Adrenal gland (tissue), 12 donors: ENCODE measurements around the gene TJP3. TPM values are rescaled to one million over a fixed set of nuclear protein-coding genes. Genes with fewer than 3 reads are reported as not detected.

ENCODE experiments used
- DNase-seq, 7 donors: peaks; one replicate each; pipeline ENCODE4 v3.0.0-alpha.2; 2019 to 2020
- H3K27ac ChIP-seq, 5 donors: fragments of 200-600 bp; sonication (generic) in 4 of 5; 1 replicate in 3 of 5; 2 replicates in 2 of 5; pipeline versions ENCODE4 v1.5.1 to v1.8.0; 2016 to 2020; ENCODE audit warnings: mild to moderate bottlenecking in 1 of 5
- H3K27me3 ChIP-seq: fragments of 200-600 bp; 2 replicates; pipeline ENCODE4 v1.8.0; 2021
- H3K36me3 ChIP-seq, 2 donors: fragments of 200-600 bp; replicated peaks in 1 of 2; 1 replicate in 1 of 2; 2 replicates in 1 of 2; pipeline versions ENCODE4 v1.5.1 to v1.8.0; 2018 to 2022
- H3K4me1 ChIP-seq, 2 donors: fragments of 200-600 bp; replicated peaks in 1 of 2; 1 replicate in 1 of 2; 2 replicates in 1 of 2; pipeline versions ENCODE4 v1.5.1 to v1.8.0; 2018 to 2021
- H3K4me3 ChIP-seq, 4 donors: fragments of 200-600 bp; sonication (generic) in 3 of 4; one replicate each; pipeline ENCODE4 v1.5.1; 2016 to 2018
- H3K9me3 ChIP-seq, 3 donors: fragments of 200-600 bp; sonication (generic) in 1 of 3; replicated peaks in 1 of 3; 1 replicate in 2 of 3; 2 replicates in 1 of 3; pipeline versions ENCODE4 v1.5.1 to v1.8.0; 2016 to 2021
- POLR2A ChIP-seq, 2 donors: fragments of 450-650 bp; IDR thresholded peaks; one replicate each; pipeline ENCODE4 v1.6.1; 2017; ENCODE audit warnings: antibody characterized with exemption in 2 of 2, mild to moderate bottlenecking in 2 of 2, moderate library complexity in 1 of 2
- WGBS, 4 donors: extraction: QIAGEN DNeasy Blood & Tissue Kit in 2 of 4; methylation state at CpG; one replicate each; pipeline versions ENCODE4 v1.1.5 to v1.1.7; 2013 to 2017; 5-methylcytosine and 5-hydroxymethylcytosine counted together
- intact Hi-C, 2 donors: fragments of 100-400 bp; cut with DNase I; formaldehyde crosslinking; loops; one replicate each; pipeline versions ENCODE4 v1.14.1 to v1.15.0; 2022 to 2023
- polyA plus RNA-seq, 3 donors: library from polyadenylated mRNA; stranded (reverse); fragments of 200-250 nt in 2 of 3; fragments of 350-450 nt in 1 of 3; fragmentation: Illumina TruSeq in 1 of 3; extraction: RNeasy Lipid Tissue Mini Kit (QIAGEN cat#74804) in 1 of 3; gene quantifications; one replicate each; pipeline ENCODE4 v1.2.3, GENCODE V29; 2013 to 2014
- total RNA-seq, 9 donors: library from RNA; depleted of rRNA in 4 of 9; stranded (reverse); fragments of >200 nt in 4 of 9; fragments of 120-200 nt in 1 of 9; fragmentation: NEBNext Ultra II Directional in 1 of 9; extraction: Animal tissue kit (Norgen Biotek cat#: 25700) in 1 of 9; gene quantifications; one replicate each; pipeline versions ENCODE4 v1.1.0 to v1.2.4, GENCODE V29; 2013 to 2023
- TF ChIP-seq, protein P1 (sequence below), 6 experiments: fragments of 450-650 bp in 4 of 6; fragments of 200-600 bp in 2 of 6; sonication (generic) in 1 of 6; IDR thresholded peaks; 1 replicate in 5 of 6; 2 replicates in 1 of 6; pipeline versions ENCODE4 v1.5.1 to v1.8.0; 2016 to 2021; ENCODE audit warnings: antibody characterized with exemption in 6 of 6, mild to moderate bottlenecking in 2 of 6, moderate library complexity in 1 of 6
- donor health status: healthy with polysubstance abuse.
- donor health status: Bipolar disorder and iron deficiency.
- donor health status: DM: yes; HTN: yes; CAD: no.
- donor health status: DM: no; HTN: no; CAD: no.
- donor health status: DM: no; HTN: no; CAD: no.
- donor health status: DM: yes; HTN: yes; CAD: no.

The TJP3 gene
- total and polyA plus RNA-seq, 12 donors = 0.07 to 2.5 (median 0.24) TPM; not detected in 6

DNA sequence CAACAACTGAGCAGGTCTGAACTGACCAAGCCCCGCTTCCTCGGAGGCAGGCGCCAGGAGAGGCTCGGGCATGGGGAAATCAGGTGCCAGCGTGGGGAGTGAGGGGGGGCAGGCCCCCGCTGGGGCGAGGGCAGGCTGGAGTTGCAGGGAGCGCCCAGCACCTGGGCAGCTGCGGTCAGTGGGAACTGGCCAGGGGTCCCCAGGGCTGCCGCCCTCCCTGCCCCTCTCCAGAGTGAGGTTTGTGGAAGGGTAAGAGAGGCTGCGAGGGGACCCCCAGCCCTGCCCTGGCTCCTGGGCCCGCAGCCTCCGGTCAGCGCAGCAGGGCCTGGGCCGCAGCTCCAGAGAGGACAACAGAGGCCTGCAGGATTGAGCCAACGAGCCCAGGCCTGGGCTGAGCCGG is 40.4 kb upstream of the TJP3 start:
- intact Hi-C loops = loop anchor here (5.0 kb wide), 2 partner anchors 35 to 155 kb away; partner anchors contain the start of gene PIP5K1C (in 2 of the 2)
- peak overlapping the region in 1 of 5 donors; percentile 90 for H3K27ac ChIP-seq

DNA sequence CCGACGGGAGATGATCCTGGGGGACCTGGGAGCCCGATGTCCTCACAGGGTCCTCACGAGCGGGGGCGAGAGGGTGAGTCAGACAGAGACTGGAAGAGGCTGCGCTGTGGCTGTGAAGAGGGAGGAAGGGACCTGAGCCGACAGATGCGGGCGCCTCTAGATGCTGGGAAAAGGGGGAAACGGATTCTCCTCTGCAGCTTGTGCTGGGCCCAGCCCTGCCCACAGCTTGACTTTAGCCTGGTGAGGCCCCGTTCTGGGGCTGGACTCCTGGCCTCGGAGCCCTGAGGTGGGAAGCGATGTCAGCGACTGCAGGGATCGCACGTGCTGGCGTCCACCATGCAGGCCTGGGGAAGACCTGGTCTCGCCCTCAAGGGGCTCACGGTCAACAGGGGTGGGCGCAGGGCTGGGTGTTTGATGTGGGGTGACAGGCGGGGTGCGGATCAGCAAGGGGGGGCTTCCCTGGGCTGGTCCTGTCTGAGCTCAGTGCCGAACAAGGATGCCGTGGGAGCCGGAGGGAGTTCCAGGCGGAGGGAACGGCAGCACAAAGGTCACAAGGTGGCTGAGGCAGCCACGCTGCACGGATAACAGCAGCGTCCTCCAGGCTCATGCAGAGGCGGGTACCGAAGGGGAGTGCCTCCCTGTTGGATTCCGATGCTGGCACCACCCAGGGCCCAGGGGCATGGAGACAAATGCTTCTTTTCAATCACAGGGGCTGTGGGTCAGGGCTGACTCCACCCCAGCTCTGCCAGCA is 39.7 kb upstream of the TJP3 start:
- H3K27ac ChIP-seq = peak overlapping the region in 2 of 5 donors; percentile 90 to 95
- TF ChIP-seq, protein P1, sequence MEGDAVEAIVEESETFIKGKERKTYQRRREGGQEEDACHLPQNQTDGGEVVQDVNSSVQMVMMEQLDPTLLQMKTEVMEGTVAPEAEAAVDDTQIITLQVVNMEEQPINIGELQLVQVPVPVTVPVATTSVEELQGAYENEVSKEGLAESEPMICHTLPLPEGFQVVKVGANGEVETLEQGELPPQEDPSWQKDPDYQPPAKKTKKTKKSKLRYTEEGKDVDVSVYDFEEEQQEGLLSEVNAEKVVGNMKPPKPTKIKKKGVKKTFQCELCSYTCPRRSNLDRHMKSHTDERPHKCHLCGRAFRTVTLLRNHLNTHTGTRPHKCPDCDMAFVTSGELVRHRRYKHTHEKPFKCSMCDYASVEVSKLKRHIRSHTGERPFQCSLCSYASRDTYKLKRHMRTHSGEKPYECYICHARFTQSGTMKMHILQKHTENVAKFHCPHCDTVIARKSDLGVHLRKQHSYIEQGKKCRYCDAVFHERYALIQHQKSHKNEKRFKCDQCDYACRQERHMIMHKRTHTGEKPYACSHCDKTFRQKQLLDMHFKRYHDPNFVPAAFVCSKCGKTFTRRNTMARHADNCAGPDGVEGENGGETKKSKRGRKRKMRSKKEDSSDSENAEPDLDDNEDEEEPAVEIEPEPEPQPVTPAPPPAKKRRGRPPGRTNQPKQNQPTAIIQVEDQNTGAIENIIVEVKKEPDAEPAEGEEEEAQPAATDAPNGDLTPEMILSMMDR (IDR thresholded peaks at IDR 0.05) = no peak
- no peak for TF ChIP-seq POLR2A (IDR thresholded peaks at IDR 0.05)
- no peak overlapping the region for H3K4me3 ChIP-seq
- no peaks in the 10 kb centered on the region for H3K27me3 ChIP-seq
- 71 to 84% (median 82%) methylated on average over 9 to 34 of the region's 34 CpGs for WGBS, 4 donors
- H3K4me1 ChIP-seq = peaks cover 4 to 41% of the 10 kb centered on the region in 2 donors
- intact Hi-C loops = loop anchor here (5.0 kb wide), 2 partner anchors 34 to 154 kb away; partner anchors contain the start of gene PIP5K1C (in 2 of the 2)
- H3K36me3 ChIP-seq = peaks cover 0 to 11% of the 10 kb centered on the region in 2 donors
- DNase-seq = no peak
- H3K9me3 ChIP-seq = no peaks in the 10 kb centered on the region

More for the DNA sequence above, 40.4 kb upstream of the TJP3 start:
- TF ChIP-seq, protein P1 (IDR thresholded peaks at IDR 0.05) = no peak
- no peak for TF ChIP-seq POLR2A (IDR thresholded peaks at IDR 0.05)
- no peak for DNase-seq
- Histone ChIP-seq H3K4me3 (no peak overlapping the region), H3K9me3 (no peaks in the 10 kb centered on the region), H3K27me3 (no peaks in the 10 kb centered on the region), H3K4me1 (peaks cover 4 to 41% of the 10 kb centered on the region in 2 donors), H3K36me3 (peaks cover 0 to 12% of the 10 kb centered on the region in 2 donors)
- 80 to 91% (median 84%) methylated on average over 3 to 17 of the region's 17 CpGs for WGBS, 4 donors

DNA sequence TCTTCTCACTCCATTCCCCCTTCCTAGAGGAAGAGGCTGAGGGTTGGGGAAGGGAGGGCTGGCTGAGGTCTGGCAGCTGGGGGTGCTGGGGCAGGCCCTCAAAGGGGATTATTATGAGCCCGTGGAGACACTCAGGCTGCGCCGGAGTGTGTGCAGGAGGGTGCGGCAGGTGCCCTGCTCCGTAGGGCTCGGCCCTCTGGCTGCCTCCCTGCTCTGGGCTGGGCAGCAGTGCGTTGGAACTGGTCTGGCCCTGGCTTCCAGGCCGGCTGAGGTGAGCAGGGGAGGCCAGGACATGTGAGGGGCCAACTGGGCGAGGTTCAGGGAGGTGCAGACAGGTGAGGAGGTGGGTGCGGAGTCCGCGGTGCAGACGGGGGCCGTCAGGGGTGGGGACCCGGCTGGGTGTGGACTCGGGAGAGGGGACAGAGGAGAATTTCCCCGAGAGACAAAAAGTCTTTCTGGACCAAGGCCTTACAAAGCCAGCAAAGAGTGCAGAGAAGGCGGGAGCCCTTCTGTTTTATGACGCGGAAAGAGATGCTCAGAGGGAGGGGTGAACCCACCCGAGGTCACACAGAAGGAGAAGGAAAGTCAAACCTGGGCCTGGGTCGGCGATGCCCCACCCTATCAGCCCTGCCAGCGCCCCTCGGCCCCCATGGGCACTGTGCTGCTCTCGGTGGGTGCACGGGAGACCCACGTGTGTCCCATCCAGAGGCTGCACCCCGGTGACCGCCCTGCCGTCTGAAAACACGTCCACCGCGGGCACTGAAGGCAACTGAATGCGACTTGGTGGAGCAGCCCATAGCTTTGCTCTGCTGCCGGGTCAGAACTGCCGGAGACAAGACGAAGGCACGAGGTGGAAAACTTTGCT is 38.9 kb upstream of the TJP3 start:
- peaks cover 0 to 3% of the 10 kb centered on the region in 2 donors for H3K36me3 ChIP-seq
- intact Hi-C loops = loop anchor here (5.0 kb wide), 2 partner anchors 33 to 153 kb away; partner anchors contain the start of gene PIP5K1C (in 2 of the 2)
- no peaks in the 10 kb centered on the region for H3K9me3 ChIP-seq
- no peaks in the 10 kb centered on the region for H3K27me3 ChIP-seq
- no peak for DNase-seq
- H3K4me1 ChIP-seq = peaks cover 4 to 41% of the 10 kb centered on the region in 2 donors
- 80 to 87% (median 83%) methylated on average over 23 to 39 of the region's 39 CpGs for WGBS, 4 donors
- peak overlapping the region in 2 of 5 donors; percentile 90 to 95 for H3K27ac ChIP-seq
- no peak overlapping the region for H3K4me3 ChIP-seq
- TF ChIP-seq, protein P1 (IDR thresholded peaks at IDR 0.05) = no peak
- TF ChIP-seq POLR2A (IDR thresholded peaks at IDR 0.05) = no peak
